OCI-LY3 (cell line): ENCODE data around the gene STAT5A.

Experiments used
- H2AFZ ChIP-seq: fragments of 200-600, 300-600 bp; shearing (Covaris generic); 2 replicates; pipeline ENCODE4 v1.6.0; 2014; ENCODE audit warnings: antibody characterized with exemption, low read depth, low read length
- H3K27ac ChIP-seq: fragments of 200-600, 300-600 bp; sonication (generic); 2 replicates; pipeline ENCODE4 v1.5.1; 2014; ENCODE audit warnings: mild to moderate bottlenecking, low read length, moderate library complexity, mixed read lengths
- H3K27me3 ChIP-seq: fragments of 200-600, 300-600 bp; sonication (generic); 2 replicates; pipeline ENCODE4 v1.6.1; 2014; ENCODE audit warnings: low read depth, low read length, mixed read lengths
- H3K36me3 ChIP-seq: fragments of 200-600, 300-600 bp; sonication (generic); replicated peaks from 2 replicates; pipeline ENCODE3; 2014; ENCODE audit warnings: low read depth, low read length, mixed read lengths
- H3K4me1 ChIP-seq: fragments of 300-600, 200-600 bp; sonication (generic); 2 replicates; pipeline ENCODE4 v1.6.1; 2014; ENCODE audit warnings: low read length, mixed read lengths
- H3K4me2 ChIP-seq: fragments of 200-600, 300-600 bp; sonication (generic); 2 replicates; pipeline ENCODE4 v1.6.1; 2014; ENCODE audit warnings: low read length, mixed read lengths
- H3K4me3 ChIP-seq: fragments of 300-600, 200-600 bp; sonication (generic); 2 replicates; pipeline ENCODE4 v1.5.1; 2014; ENCODE audit warnings: antibody characterized with exemption, mild to moderate bottlenecking, low read length, moderate library complexity
- H3K79me2 ChIP-seq: fragments of 300-600, 200-600 bp; shearing (Covaris generic); 2 replicates; pipeline ENCODE4 v1.6.1; 2014; ENCODE audit warnings: mild to moderate bottlenecking, low read length, mixed read lengths
- H3K9ac ChIP-seq: fragments of 300-600, 200-600 bp; shearing (Covaris generic); 2 replicates; pipeline ENCODE4 v1.6.0; 2014; ENCODE audit warnings: mild to moderate bottlenecking, low read length, moderate library complexity
- H3K9me3 ChIP-seq: fragments of 200-600, 300-600 bp; shearing (Covaris generic); 2 replicates; pipeline ENCODE4 v1.6.1; 2014; ENCODE audit warnings: low read length, mixed read lengths; ENCODE audit not compliant: insufficient read depth
- H4K20me1 ChIP-seq: fragments of 200-600, 300-600 bp; sonication (generic); 2 replicates; pipeline ENCODE4 v1.6.1; 2016; ENCODE audit warnings: low read length, mixed read lengths; ENCODE audit not compliant: insufficient read depth
- EZH2phosphoT487 ChIP-seq: fragments of 200-600 bp; shearing (Covaris generic); IDR thresholded peaks from 2 replicates; pipeline ENCODE4 v1.6.1; 2018; ENCODE audit warnings: antibody characterized with exemption, mixed run types, low read depth
- TF ChIP-seq, protein P1 (sequence below): fragments of 200-600, 300-600 bp; sonication (generic); IDR thresholded peaks from 2 replicates; pipeline ENCODE4 v1.5.1; 2014; ENCODE audit warnings: antibody characterized with exemption, low read length, low read depth

Gene STAT5A

DNA sequence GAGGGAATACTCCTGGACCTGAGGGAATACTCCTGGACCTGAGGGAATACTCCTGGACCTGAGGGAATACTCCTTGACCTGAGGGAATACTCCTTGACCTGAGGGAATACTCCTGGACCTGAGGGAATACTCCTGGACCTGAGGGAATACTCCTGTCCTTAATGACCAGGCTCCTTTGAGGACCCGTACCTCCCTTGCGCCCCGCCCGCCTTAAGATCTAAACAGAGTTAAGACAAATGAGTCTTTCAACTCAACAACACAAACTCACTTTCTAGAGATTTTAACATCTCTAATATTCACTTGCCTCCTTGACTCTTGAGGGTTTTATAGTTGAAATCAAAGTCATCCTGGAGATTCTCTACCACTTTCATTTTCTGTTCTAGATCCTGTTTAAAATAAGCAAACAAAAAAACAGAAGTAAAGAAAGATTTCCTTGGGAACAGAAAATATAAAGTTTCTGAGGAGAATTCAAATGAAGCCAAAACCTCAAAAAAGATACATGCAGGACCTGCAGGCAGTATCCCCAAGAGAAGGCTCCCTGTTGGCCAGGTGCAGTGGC, 50.2 kb downstream of the STAT5A start:
- H3K9ac ChIP-seq = no peak overlapping the region; the same call in 1 of the 2 replicates
- no peaks in the 10 kb centered on the region for H3K27me3 ChIP-seq
- H3K27ac ChIP-seq = peak overlapping the region; percentile 44
- H3K79me2 ChIP-seq = peaks cover 69% of the 10 kb centered on the region
- H4K20me1 ChIP-seq = peaks cover 58% of the 10 kb centered on the region
- peaks cover 83% of the 10 kb centered on the region for H3K4me1 ChIP-seq
- no peak for TF ChIP-seq EZH2phosphoT487
- TF ChIP-seq, protein P1, sequence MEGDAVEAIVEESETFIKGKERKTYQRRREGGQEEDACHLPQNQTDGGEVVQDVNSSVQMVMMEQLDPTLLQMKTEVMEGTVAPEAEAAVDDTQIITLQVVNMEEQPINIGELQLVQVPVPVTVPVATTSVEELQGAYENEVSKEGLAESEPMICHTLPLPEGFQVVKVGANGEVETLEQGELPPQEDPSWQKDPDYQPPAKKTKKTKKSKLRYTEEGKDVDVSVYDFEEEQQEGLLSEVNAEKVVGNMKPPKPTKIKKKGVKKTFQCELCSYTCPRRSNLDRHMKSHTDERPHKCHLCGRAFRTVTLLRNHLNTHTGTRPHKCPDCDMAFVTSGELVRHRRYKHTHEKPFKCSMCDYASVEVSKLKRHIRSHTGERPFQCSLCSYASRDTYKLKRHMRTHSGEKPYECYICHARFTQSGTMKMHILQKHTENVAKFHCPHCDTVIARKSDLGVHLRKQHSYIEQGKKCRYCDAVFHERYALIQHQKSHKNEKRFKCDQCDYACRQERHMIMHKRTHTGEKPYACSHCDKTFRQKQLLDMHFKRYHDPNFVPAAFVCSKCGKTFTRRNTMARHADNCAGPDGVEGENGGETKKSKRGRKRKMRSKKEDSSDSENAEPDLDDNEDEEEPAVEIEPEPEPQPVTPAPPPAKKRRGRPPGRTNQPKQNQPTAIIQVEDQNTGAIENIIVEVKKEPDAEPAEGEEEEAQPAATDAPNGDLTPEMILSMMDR = no peak
- H3K9me3 ChIP-seq = no peaks in the 10 kb centered on the region
- H3K4me2 ChIP-seq = peak overlapping the region; percentile 56
- no peak overlapping the region for H3K4me3 ChIP-seq
- H3K36me3 ChIP-seq = peaks cover 63% of the 10 kb centered on the region
- no peak overlapping the region for H2AFZ ChIP-seq

DNA sequence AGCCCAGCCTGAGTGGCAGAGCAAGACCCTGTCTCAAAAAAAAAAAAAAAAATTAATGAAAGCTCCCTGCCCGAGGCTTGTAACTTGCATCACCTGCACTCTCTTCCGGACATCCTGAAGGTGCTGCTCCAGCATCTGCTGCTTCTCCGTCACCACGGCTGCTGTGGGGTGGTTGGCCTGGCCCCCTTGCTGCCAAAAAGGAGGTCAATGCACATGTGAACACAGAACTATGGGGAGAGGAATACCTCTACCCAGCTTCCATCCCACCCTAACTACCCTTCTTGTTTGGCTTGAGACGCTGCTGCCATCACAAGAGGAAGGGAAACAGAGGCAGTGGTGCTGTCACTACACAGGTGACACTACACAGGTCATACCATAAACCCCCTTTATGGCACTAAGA, 50.9 kb downstream of the STAT5A start:
- H2AFZ ChIP-seq = no peak overlapping the region
- TF ChIP-seq, protein P1 = no peak
- no peak for TF ChIP-seq EZH2phosphoT487
- no peaks in the 10 kb centered on the region for H3K27me3 ChIP-seq
- no peaks in the 10 kb centered on the region for H3K9me3 ChIP-seq
- H3K36me3 ChIP-seq = peaks cover 64% of the 10 kb centered on the region
- peaks cover 82% of the 10 kb centered on the region for H3K4me1 ChIP-seq
- 0 out of 2 replicates have a peak overlapping the region, but pooled peaks have one; percentile 3 for H3K9ac ChIP-seq
- H3K79me2 ChIP-seq = peaks cover 69% of the 10 kb centered on the region
- peak overlapping the region; percentile 11; the same call in 1 of the 2 replicates for H3K4me3 ChIP-seq
- peak overlapping the region; percentile 56 for H3K4me2 ChIP-seq
- H3K27ac ChIP-seq = peak overlapping the region; percentile 44
- H4K20me1 ChIP-seq = peaks cover 62% of the 10 kb centered on the region

DNA sequence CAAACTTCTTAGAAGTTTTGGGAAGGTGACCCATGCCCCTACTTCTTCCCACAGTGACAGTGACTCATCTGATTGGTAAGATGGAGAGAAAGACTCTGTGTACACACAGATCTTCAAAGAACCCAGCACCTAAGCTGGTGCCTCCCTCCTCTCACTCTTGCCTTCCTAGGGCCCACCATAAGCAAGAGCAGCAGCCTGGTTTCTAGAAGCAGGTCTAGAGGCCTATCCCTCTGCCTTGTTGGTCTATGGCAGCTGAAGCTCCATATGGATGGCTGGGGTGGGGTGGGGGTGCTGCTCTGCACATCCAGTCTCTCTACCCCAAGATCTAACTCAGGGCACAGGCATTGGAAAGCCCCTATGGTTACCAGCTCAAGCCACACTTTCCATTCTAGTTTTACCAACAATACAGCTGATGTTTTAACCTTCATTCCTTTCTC, 52.4 kb downstream of the STAT5A start:
- 0 out of 2 replicates have a peak overlapping the region, but pooled peaks have one; percentile 1 for H3K4me3 ChIP-seq
- no peak overlapping the region for H2AFZ ChIP-seq
- peaks cover 61% of the 10 kb centered on the region for H3K79me2 ChIP-seq
- peak overlapping the region; percentile 46 for H3K4me2 ChIP-seq
- H3K9me3 ChIP-seq = no peaks in the 10 kb centered on the region
- peak overlapping the region; percentile 87 for H3K27ac ChIP-seq
- TF ChIP-seq, protein P1 = no peak
- no peak for TF ChIP-seq EZH2phosphoT487
- H3K36me3 ChIP-seq = peaks cover 59% of the 10 kb centered on the region
- no peaks in the 10 kb centered on the region for H3K27me3 ChIP-seq
- peaks cover 57% of the 10 kb centered on the region for H4K20me1 ChIP-seq
- peaks cover 68% of the 10 kb centered on the region for H3K4me1 ChIP-seq
- H3K9ac ChIP-seq = peak overlapping the region; percentile 21; the same call in 1 of the 2 replicates

DNA sequence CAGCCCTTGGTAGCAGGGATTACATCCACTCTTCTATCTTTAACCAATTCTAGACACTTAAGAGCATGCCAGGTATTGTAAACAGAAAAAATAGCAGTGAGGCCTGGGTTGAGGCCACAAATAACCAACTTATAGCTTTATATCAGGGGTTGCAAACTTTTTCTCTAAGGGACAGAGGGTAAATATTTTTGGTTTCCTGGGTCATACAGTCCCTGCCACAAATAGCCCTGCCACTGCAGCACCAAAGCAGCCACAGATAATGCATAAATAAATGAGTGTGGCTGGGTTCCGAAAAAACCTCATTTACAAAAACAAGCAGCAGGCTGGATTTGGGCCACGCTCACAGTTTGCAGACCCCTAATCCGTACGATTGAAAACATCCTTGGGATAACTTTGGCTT, 53.3 kb downstream of the STAT5A start:
- peaks cover 61% of the 10 kb centered on the region for H3K36me3 ChIP-seq

More for the DNA sequence above, 53.3 kb downstream of the STAT5A start:
- no peaks in the 10 kb centered on the region for H3K9me3 ChIP-seq
- peak overlapping the region; percentile 87 for H3K27ac ChIP-seq
- TF ChIP-seq EZH2phosphoT487 = no peak
- TF ChIP-seq, protein P1 = no peak
- H3K4me1 ChIP-seq = peaks cover 68% of the 10 kb centered on the region
- peak overlapping the region; percentile 21; the same call in 1 of the 2 replicates for H3K9ac ChIP-seq
- H4K20me1 ChIP-seq = peaks cover 66% of the 10 kb centered on the region
- H2AFZ ChIP-seq = no peak overlapping the region
- H3K4me2 ChIP-seq = peak overlapping the region; percentile 46
- H3K4me3 ChIP-seq = peak overlapping the region; percentile 1; the same call in 1 of the 2 replicates
- H3K27me3 ChIP-seq = no peaks in the 10 kb centered on the region
- peaks cover 66% of the 10 kb centered on the region for H3K79me2 ChIP-seq
